Stomach (tissue), 9 donors: Measurements from ENCODE around the gene TMEM132E. TPM values are rescaled to one million over a fixed set of nuclear protein-coding genes. Genes with fewer than 3 reads are reported as not detected.

Experiments used
- DNase-seq, 2 donors: peaks; one replicate each; pipeline versions ENCODE4 v3.0.0 to v3.0.0-alpha.2; 2013 to 2019
- H3K27ac ChIP-seq, 5 donors: fragments of 200-600 bp in 4 of 5; sonication (generic) in 4 of 5; one replicate each; pipeline ENCODE4 v1.5.1; 2013 to 2019; ENCODE audit warnings: mild to moderate bottlenecking in 1 of 5, moderate library complexity in 1 of 5
- H3K27me3 ChIP-seq, 3 donors: fragments of 200-600 bp; sonication (generic); one replicate each; pipeline ENCODE4 v1.5.1; 2017 to 2019; ENCODE audit warnings: mixed run types in 1 of 3
- H3K36me3 ChIP-seq, 4 donors: fragments of 200-600 bp; sonication (generic); 1 replicate in 3 of 4; 2 replicates in 1 of 4; pipeline ENCODE4 v1.5.1; 2016 to 2019
- H3K4me1 ChIP-seq, 4 donors: fragments of 200-600 bp; sonication (generic); one replicate each; pipeline ENCODE4 v1.5.1; 2016 to 2019
- H3K4me3 ChIP-seq, 4 donors: fragments of 200-600 bp; sonication (generic) in 3 of 4; one replicate each; pipeline ENCODE4 v1.5.1; 2016 to 2019; ENCODE audit warnings: mild to moderate bottlenecking in 1 of 4
- H3K9me3 ChIP-seq, 4 donors: fragments of 200-600 bp; sonication (generic); one replicate each; pipeline ENCODE4 v1.5.1; 2016 to 2019
- CTCF ChIP-seq, 7 experiments: fragments of 450-650 bp in 4 of 7; fragments of 200-600 bp in 3 of 7; sonication (generic) in 3 of 7; IDR thresholded peaks; one replicate each; pipeline ENCODE4 v1.5.1; 2016 to 2019; ENCODE audit warnings: antibody characterized with exemption in 7 of 7, control low read depth in 2 of 7, mild to moderate bottlenecking in 1 of 7
- EP300 ChIP-seq: sonication (generic); formaldehyde crosslinking; IDR thresholded peaks from one replicate; pipeline ENCODE4 v1.6.1; 2017; ENCODE audit warnings: antibody characterized with exemption
- POLR2A ChIP-seq, 4 donors: fragments of 450-650 bp; IDR thresholded peaks; one replicate each; pipeline ENCODE4 v1.6.1; 2016; ENCODE audit warnings: antibody characterized with exemption in 4 of 4, control low read depth in 2 of 4, mild to moderate bottlenecking in 1 of 4, moderate library complexity in 1 of 4
- POLR2AphosphoS5 ChIP-seq, 3 donors: sonication (generic); formaldehyde crosslinking; IDR thresholded peaks; one replicate each; pipeline ENCODE4 v1.6.1; 2016; ENCODE audit warnings: antibody characterized with exemption in 3 of 3
- WGBS, 5 donors: extraction: QIAGEN DNeasy Blood & Tissue Kit in 3 of 5; methylation state at CpG; one replicate each; pipeline versions ENCODE4 v1.1.5 to v1.1.7; 2013 to 2018; 5-methylcytosine and 5-hydroxymethylcytosine counted together
- intact Hi-C: fragments of 100-400 bp; cut with DNase I; formaldehyde crosslinking; loops from one replicate; pipeline ENCODE4 v1.15.1; 2023; ENCODE audit warnings: low total_unique reads
- polyA plus RNA-seq, 3 donors: library from polyadenylated mRNA; stranded (reverse); fragments of 200-250 nt; gene quantifications; one replicate each; pipeline ENCODE4 v1.2.3, GENCODE V29; 2013
- total RNA-seq, 5 donors: library from RNA; depleted of rRNA; stranded (reverse); fragments of >200 nt; gene quantifications; one replicate each; pipeline versions ENCODE4 v1.1.0 to v1.2.3, GENCODE V29; 2014 to 2016
- donor health status: healthy with polysubstance abuse.
- donor health status: Bipolar disorder and iron deficiency.
- donor health status: healthy.

The TMEM132E gene
- total and polyA plus RNA-seq, 8 donors: 0.05 to 0.55 (median 0.12) TPM; not detected in 5

- DNase-seq: no peak
- no peaks in the 10 kb centered on the region for H3K36me3 ChIP-seq
- H3K9me3 ChIP-seq: no peaks in the 10 kb centered on the region
- peaks cover 0 to 78% (median 8%) of the 10 kb centered on the region in 3 donors for H3K27me3 ChIP-seq
- no peaks in the 10 kb centered on the region for H3K4me1 ChIP-seq
- H3K27ac ChIP-seq: no peak overlapping the region
- no peak overlapping the region for H3K4me3 ChIP-seq
- intact Hi-C loops: loop anchor here (10.0 kb wide), 1 partner anchor 577 kb away; the partner anchor contains the start of gene FNDC8
- WGBS, 5 donors: 36 to 56% (median 47%) methylated on average over 3 of the region's 3 CpGs
- TF ChIP-seq POLR2A (IDR thresholded peaks at IDR 0.05) (no peak), EP300 (no peak), POLR2AphosphoS5 (IDR thresholded peaks at IDR 0.05) (no peak), CTCF (IDR thresholded peaks at IDR 0.05) (no peak)
Measured at GRCh38 chr17:34547453-34548063, 31.8 kb upstream of the TMEM132E start.

- no peak for DNase-seq
- no peak overlapping the region for H3K4me3 ChIP-seq
- H3K36me3 ChIP-seq: no peaks in the 10 kb centered on the region
- TF ChIP-seq POLR2AphosphoS5 (IDR thresholded peaks at IDR 0.05): no peak
- TF ChIP-seq POLR2A (IDR thresholded peaks at IDR 0.05): no peak
- no peak for TF ChIP-seq EP300
- no peak for TF ChIP-seq CTCF (IDR thresholded peaks at IDR 0.05)
- no peaks in the 10 kb centered on the region for H3K4me1 ChIP-seq
- WGBS, 5 donors: 48 to 62% (median 50%) methylated on average over 6 of the region's 6 CpGs
- H3K9me3 ChIP-seq: no peaks in the 10 kb centered on the region
- H3K27me3 ChIP-seq: peaks cover 0 to 82% (median 6%) of the 10 kb centered on the region in 3 donors
- intact Hi-C loops: loop anchor here (10.0 kb wide), 1 partner anchor 575 kb away; the partner anchor contains the start of gene FNDC8
- H3K27ac ChIP-seq: no peak overlapping the region
Measured at GRCh38 chr17:34549966-34550365, 29.4 kb upstream of the TMEM132E start.

GRCh38 chr17:34553907-34554306 is 25.5 kb upstream of the TMEM132E start:
- intact Hi-C loops: no loop called here

GRCh38 chr17:34556384-34556783 is 23.0 kb upstream of the TMEM132E start:
- intact Hi-C loops: no loop called here
- H3K4me3 ChIP-seq: no peak overlapping the region
- no peaks in the 10 kb centered on the region for H3K36me3 ChIP-seq
- TF ChIP-seq POLR2AphosphoS5 (IDR thresholded peaks at IDR 0.05): no peak
- no peak for TF ChIP-seq EP300
- no peak for TF ChIP-seq POLR2A (IDR thresholded peaks at IDR 0.05)
- TF ChIP-seq CTCF (IDR thresholded peaks at IDR 0.05): no peak
- WGBS, 5 donors: 14 to 19% (median 18%) methylated on average over 4 of the region's 4 CpGs
- peaks cover 0 to 4% (median 0%) of the 10 kb centered on the region in 4 donors for H3K4me1 ChIP-seq
- peaks cover 0 to 47% (median 0%) of the 10 kb centered on the region in 3 donors for H3K27me3 ChIP-seq
- H3K9me3 ChIP-seq: no peaks in the 10 kb centered on the region
- DNase-seq: peak in 1 of 2 donors; percentile 66
- no peak overlapping the region for H3K27ac ChIP-seq

More at GRCh38 chr17:34553907-34554306, 25.5 kb upstream of the TMEM132E start:
- TF ChIP-seq POLR2AphosphoS5 (IDR thresholded peaks at IDR 0.05) (no peak), CTCF (IDR thresholded peaks at IDR 0.05) (no peak), EP300 (no peak), POLR2A (IDR thresholded peaks at IDR 0.05) (no peak)
- Histone ChIP-seq H3K27ac (no peak overlapping the region), H3K27me3 (peaks cover 0 to 72% (median 6%) of the 10 kb centered on the region in 3 donors), H3K9me3 (no peaks in the 10 kb centered on the region), H3K4me1 (peaks cover 0 to 4% (median 0%) of the 10 kb centered on the region in 4 donors), H3K36me3 (no peaks in the 10 kb centered on the region), H3K4me3 (no peak overlapping the region)
- DNase-seq: no peak
- WGBS, 5 donors: 55 to 66% (median 62%) methylated on average over 4 of the region's 4 CpGs
